A673 (cell line): ENCODE data around the gene KRT71. TPM values are rescaled to one million over a fixed set of nuclear protein-coding genes. Genes with fewer than 3 reads are reported as not detected.

Experiments
- BruUV-seq: library from RNA; stranded (reverse); fragments of 400-500 nt; replicated peaks from 2 replicates; lab custom pipeline; 2021; lab: Mats Ljungman, UMichigan
- CTCF ChIA-PET: fragments of 300-600 bp; sonication (Branson Sonifier 250); formaldehyde crosslinking; loops from one replicate; lab custom pipeline; 2022; ENCODE audit warnings: antibody characterized with exemption; lab: Charles Lee
- POLR2A ChIA-PET: fragments of 300-600 bp; sonication (Branson Sonifier 250); formaldehyde crosslinking; loops from one replicate; lab custom pipeline; 2022; ENCODE audit warnings: antibody characterized with exemption; ENCODE audit not compliant: low non-redundant PET; lab: Charles Lee
- DNase-seq: peaks from one replicate; pipeline ENCODE4 v3.0.0-alpha.2; 2015; ENCODE audit warnings: low spot score
- H3K27ac ChIP-seq: fragments of 200-600 bp; sonication (generic); 2 replicates; pipeline ENCODE4 v1.5.1; 2016; ENCODE audit warnings: mixed run types, low read depth, mild to moderate bottlenecking, mixed read lengths, antibody characterized with exemption, low read length; ENCODE audit not compliant: poor library complexity, severe bottlenecking
- H3K27me3 ChIP-seq: fragments of 200-600 bp; sonication (generic); replicated peaks from 2 replicates; pipeline ENCODE4 v1.6.1; 2017; ENCODE audit warnings: mixed run types, low read depth, mild to moderate bottlenecking, mixed read lengths, antibody characterized with exemption, low read length; ENCODE audit not compliant: insufficient read depth, poor library complexity
- H3K36me3 ChIP-seq: fragments of 200-600 bp; sonication (generic); 2 replicates; pipeline ENCODE4 v1.6.1; 2016; ENCODE audit warnings: mixed run types, mild to moderate bottlenecking, mixed read lengths, antibody characterized with exemption, low read length; ENCODE audit not compliant: insufficient read depth, poor library complexity, severe bottlenecking
- H3K4me1 ChIP-seq: fragments of 200-600 bp; sonication (generic); 2 replicates; pipeline ENCODE4 v1.6.1; 2017; ENCODE audit warnings: mixed run types, mild to moderate bottlenecking, mixed read lengths, antibody characterized with exemption, low read length; ENCODE audit not compliant: insufficient read depth, poor library complexity, severe bottlenecking
- H3K4me3 ChIP-seq: fragments of 200-600 bp; sonication (generic); 2 replicates; pipeline ENCODE4 v1.5.1; 2016; ENCODE audit warnings: low read depth, mixed run types, mild to moderate bottlenecking, mixed read lengths, low read length; ENCODE audit not compliant: poor library complexity, severe bottlenecking
- H3K9me3 ChIP-seq: fragments of 200-600 bp; sonication (generic); 2 replicates; pipeline ENCODE4 v1.6.1; 2016; ENCODE audit warnings: mixed run types, low read depth, mild to moderate bottlenecking, mixed read lengths, antibody characterized with exemption, low read length; ENCODE audit not compliant: poor library complexity, severe bottlenecking
- CTCF ChIP-seq: fragments of 300-800, 200-600 bp; sonication (generic); conservative IDR thresholded peaks from 2 replicates; pipeline ENCODE4 v1.5.1; 2017; ENCODE audit warnings: low read depth, mild to moderate bottlenecking, antibody characterized with exemption, low read length, moderate library complexity, mixed read lengths
- EZH2 ChIP-seq: fragments of 200-600 bp; sonication (generic); IDR thresholded peaks from 2 replicates; pipeline ENCODE4 v1.6.1; 2017; ENCODE audit warnings: borderline replicate concordance, low read depth, mild to moderate bottlenecking, mixed read lengths, antibody characterized with exemption, low read length; ENCODE audit not compliant: poor library complexity, severe bottlenecking
- intact Hi-C: fragments of 100-400 bp; cut with micrococcal nuclease; formaldehyde crosslinking; loops from one replicate; pipeline ENCODE4 v1.10.0; 2022; ENCODE audit not compliant: unreplicated experiment
- total RNA-seq: library from RNA; stranded (reverse); gene quantifications from 2 replicates; pipeline ENCODE4 v1.2.3, GENCODE V29; 2021

The KRT71 gene
- total RNA-seq, 1 experiment from 2014 or later: not detected

GRCh38 chr12:52541709-52542108 lies 11.2 kb downstream of the KRT71 start:
- H3K9me3 ChIP-seq: no peaks in the 10 kb centered on the region
- peaks cover 7% of the 10 kb centered on the region for H3K4me1 ChIP-seq
- no peak overlapping the region for H3K27ac ChIP-seq
- intact Hi-C loops: no loop called here
- no peak overlapping the region for H3K4me3 ChIP-seq
- POLR2A ChIA-PET: no interaction called here
- H3K27me3 ChIP-seq: no peaks in the 10 kb centered on the region
- no peaks in the 10 kb centered on the region for H3K36me3 ChIP-seq
- BruUV-seq: no TSS peak
- no peak for TF ChIP-seq CTCF
- TF ChIP-seq EZH2: no peak
- CTCF ChIA-PET: interaction anchor here (0.6 kb wide), 1 partner anchor 338 kb away, joined by 4 read pairs; no protein-coding TSS in a partner anchor
- no peak for DNase-seq

DNA sequence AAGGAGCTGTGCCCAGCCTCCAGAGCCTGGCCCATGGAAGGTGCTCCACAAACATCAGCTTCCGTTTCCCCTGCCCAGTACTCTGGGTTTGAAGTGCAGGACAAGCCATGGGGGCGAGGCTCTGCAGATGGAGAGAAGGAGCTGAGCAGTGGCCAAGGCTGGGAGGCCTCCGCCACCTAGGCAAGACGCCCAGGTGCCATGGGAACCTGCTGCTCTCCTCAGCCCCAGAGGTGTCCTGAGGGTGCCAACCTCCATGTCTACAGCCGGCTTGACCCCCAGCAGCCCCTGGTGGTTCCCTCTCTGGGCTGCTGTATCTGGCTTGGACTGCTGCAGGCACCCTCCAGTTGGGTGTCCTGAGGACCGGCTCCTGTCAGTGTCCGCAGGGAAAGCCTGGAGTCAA lies 12.4 kb downstream of the KRT71 start:
- H3K4me3 ChIP-seq: no peak overlapping the region
- ChIA-PET CTCF (no interaction called here), POLR2A (no interaction called here)
- H3K4me1 ChIP-seq: peaks cover 7% of the 10 kb centered on the region
- H3K27me3 ChIP-seq: no peaks in the 10 kb centered on the region
- no peaks in the 10 kb centered on the region for H3K36me3 ChIP-seq
- H3K9me3 ChIP-seq: no peaks in the 10 kb centered on the region
- H3K27ac ChIP-seq: no peak overlapping the region
- no peak for DNase-seq
- intact Hi-C loops: no loop called here
- no peak for TF ChIP-seq EZH2
- no peak for TF ChIP-seq CTCF
- no TSS peak for BruUV-seq

- no peak overlapping the region for H3K27ac ChIP-seq
- CTCF ChIA-PET: no interaction called here
- H3K9me3 ChIP-seq: no peaks in the 10 kb centered on the region
- intact Hi-C loops: no loop called here
- POLR2A ChIA-PET: no interaction called here
- H3K36me3 ChIP-seq: no peaks in the 10 kb centered on the region
- BruUV-seq: no TSS peak
- TF ChIP-seq EZH2 (no peak), CTCF (no peak)
- no peak for DNase-seq
- peaks cover 7% of the 10 kb centered on the region for H3K4me1 ChIP-seq
- no peaks in the 10 kb centered on the region for H3K27me3 ChIP-seq
- H3K4me3 ChIP-seq: no peak overlapping the region
Observed at GRCh38 chr12:52539821-52540173, 13.1 kb downstream of the KRT71 start.
